HepG2 (cell line): Measurements from ENCODE around the gene PLCB4. TPM values are rescaled to one million over a fixed set of nuclear protein-coding genes. Genes with fewer than 3 reads are reported as not detected.

Experiments used
- ATAC-seq: fragments of 200-7000 bp; cut with Tn5 transposase; 3 replicates; pipeline ENCODE4 v1.9.1; 2020; ENCODE audit warnings: mild to moderate bottlenecking, moderate library complexity
- BruUV-seq: library from RNA; stranded (reverse); fragments of 400-500 nt; replicated peaks from 2 replicates; lab custom pipeline; 2021; lab: Mats Ljungman, UMichigan
- CTCF ChIA-PET: fragments of 300-600 bp; formaldehyde crosslinking; extraction: SDS; loops from one replicate; lab custom pipeline; 2021; ENCODE audit warnings: low total read pairs, inconsistent platforms, low intra/inter-chr PET ratio; lab: Yijun Ruan, JAX
- POLR2A ChIA-PET: fragments of 350-600 bp; sonication (Branson Sonifier 250); formaldehyde crosslinking; loops from one replicate; lab custom pipeline; 2020; ENCODE audit warnings: antibody characterized with exemption, inconsistent platforms; lab: Yijun Ruan, JAX
- DNase-seq: peaks from one replicate; pipeline ENCODE4 v3.0.0-alpha.2; 2015; ENCODE audit warnings: low spot score
- FAIRE-seq: peaks from 3 replicates; lab custom pipeline; 2011; peaks lifted over from hg19 to GRCh38; lab: Jason Lieb, UNC
- H2AFZ ChIP-seq: one replicate; pipeline ENCODE4 v1.6.1; 2011; ENCODE audit warnings: low read length, inconsistent platforms
- H3K27ac ChIP-seq: fragments of 300-600 bp; 3 replicates; pipeline ENCODE4 v1.8.0; 2011; ENCODE audit warnings: mixed run types, mild to moderate bottlenecking, mixed read lengths, low read length, inconsistent platforms; ENCODE audit not compliant: insufficient read depth; ENCODE audit errors: extremely low read length
- H3K27me3 ChIP-seq, 2 experiments: fragments of 200-600 bp in 1 of 2; 2 replicates in 1 of 2; 3 replicates in 1 of 2; pipeline versions ENCODE4 v1.6.0 to v1.8.0; 2011; ENCODE audit warnings: low read length in 2 of 2, mild to moderate bottlenecking in 2 of 2, moderate library complexity in 2 of 2, inconsistent platforms in 1 of 2; ENCODE audit not compliant: insufficient read depth in 2 of 2, control insufficient read depth in 1 of 2
- H3K36me3 ChIP-seq, 2 experiments: fragments of 200-600 bp in 1 of 2; replicated peaks in 1 of 2; 2 replicates in 1 of 2; 3 replicates in 1 of 2; pipeline versions ENCODE4 v1.5.1 to v1.8.0; 2011; ENCODE audit warnings: low read length in 2 of 2, inconsistent platforms in 1 of 2; ENCODE audit not compliant: insufficient read depth in 2 of 2, control insufficient read depth in 1 of 2
- H3K4me1 ChIP-seq: 2 replicates; pipeline ENCODE4 v1.5.1; 2012; ENCODE audit warnings: low read length, inconsistent platforms; ENCODE audit not compliant: insufficient read depth
- H3K4me2 ChIP-seq: 2 replicates; pipeline ENCODE4 v1.6.0; 2011; ENCODE audit warnings: low read depth, low read length, inconsistent platforms
- H3K4me3 ChIP-seq, 3 experiments: fragments of 200-600 bp in 1 of 3; sonication (generic), shearing (Covaris generic) in 1 of 3; replicated peaks in 1 of 3; 2 replicates each; pipeline ENCODE4 v1.5.1; 2011 to 2016; ENCODE audit warnings: low read length in 3 of 3, inconsistent platforms in 2 of 3, low read depth in 2 of 3, mild to moderate bottlenecking in 2 of 3, control low read depth in 1 of 3, mixed read lengths in 1 of 3; ENCODE audit not compliant: insufficient read depth in 1 of 3
- H3K79me2 ChIP-seq: one replicate; pipeline ENCODE4 v1.6.1; 2011; ENCODE audit warnings: low read length, inconsistent platforms; ENCODE audit not compliant: insufficient read depth
- H3K9ac ChIP-seq: 2 replicates; pipeline ENCODE4 v1.6.0; 2011; ENCODE audit warnings: mild to moderate bottlenecking, low read depth, low read length, inconsistent platforms; ENCODE audit not compliant: insufficient read depth
- H3K9me3 ChIP-seq: 2 replicates; pipeline ENCODE4 v1.5.1; 2012; ENCODE audit warnings: mild to moderate bottlenecking, low read length
- H4K20me1 ChIP-seq: 2 replicates; pipeline ENCODE4 v1.6.0; 2011; ENCODE audit warnings: inconsistent platforms, mild to moderate bottlenecking, low read length, moderate library complexity; ENCODE audit not compliant: insufficient read depth
- FLYWCH1 ChIP-seq: sonication (generic); formaldehyde crosslinking; IDR thresholded peaks from 2 replicates; pipeline ENCODE4 v1.8.1; 2023; ENCODE audit warnings: mild to moderate bottlenecking, missing genetic modification reagents
- GLI4 ChIP-seq: sonication (generic); formaldehyde crosslinking; IDR thresholded peaks from 2 replicates; pipeline ENCODE4 v1.5.1; 2020; ENCODE audit warnings: missing genetic modification reagents, mild to moderate bottlenecking, moderate library complexity, borderline replicate concordance
- NFE2L2 ChIP-seq: fragments of 150-350 bp; IDR thresholded peaks from 2 replicates; pipeline ENCODE4 v1.6.1; 2014; ENCODE audit warnings: low read length
- ZNF318 ChIP-seq: sonication (generic); formaldehyde crosslinking; IDR thresholded peaks from 2 replicates; pipeline ENCODE4 v1.4.0; 2020; ENCODE audit warnings: mild to moderate bottlenecking, missing genetic modification reagents
- ZNF432 ChIP-seq: sonication (generic); formaldehyde crosslinking; IDR thresholded peaks from 2 replicates; pipeline ENCODE4 v1.5.0; 2020; ENCODE audit warnings: missing genetic modification reagents, mild to moderate bottlenecking, borderline replicate concordance
- WGBS: methylation state at CpG from one replicate; pipeline ENCODE4 v1.1.6; 2017; ENCODE audit warnings: low lambda C conversion rate; 5-methylcytosine and 5-hydroxymethylcytosine counted together
- in situ Hi-C: cut with HindIII; loops from 2 replicates; pipeline ENCODE4 v1.10.0; 2017; ENCODE audit warnings: low pct_unique_long_range_greater_than_20kb; ENCODE audit not compliant: extremely low pct_ligation_motif_present
- intact Hi-C: fragments of 100-400 bp; cut with micrococcal nuclease; formaldehyde crosslinking; loops from one replicate; pipeline ENCODE4 v1.10.0; 2022; ENCODE audit not compliant: unreplicated experiment
- polyA plus RNA-seq, 8 experiments: library from polyadenylated mRNA; depleted of rRNA in 3 of 8; stranded (reverse) in 7 of 8; unstranded in 1 of 8; fragments of >200 nt; fragmentation: Illumina TruSeq in 4 of 8; extraction: Trizol in 4 of 8; gene quantifications; 2 replicates each; pipeline versions ENCODE4 v1.2.1 to v1.2.3, GENCODE V29; 2011 to 2016; ENCODE audit warnings: low read depth in 4 of 8, missing spikeins in 1 of 8, mixed read lengths in 1 of 8; ENCODE audit not compliant: insufficient read depth in 1 of 8
- total RNA-seq, 5 experiments: library from RNA; depleted of rRNA; stranded (reverse); fragments of >200 nt; fragmentation: Illumina TruSeq; extraction: Trizol; gene quantifications; 2 replicates each; pipeline ENCODE4 v1.2.3, GENCODE V29; 2016; ENCODE audit warnings: low read depth in 1 of 5

PLCB4 gene
- total and polyA plus RNA-seq, 2 of the 13 experiments (the other 11 are each of a cell fraction or from before 2014, with no cell fraction given) = 0.01 TPM; not detected in 1

GRCh38 chr20:9043364-9043763 lies 25.5 kb upstream of the PLCB4 start:
- ATAC-seq = no peak

More at GRCh38 chr20:9043364-9043763, 25.5 kb upstream of the PLCB4 start:
- in situ Hi-C loops = no loop called here
- no peaks in the 10 kb centered on the region for H3K4me1 ChIP-seq
- H3K9me3 ChIP-seq = no peaks in the 10 kb centered on the region
- no peaks in the 10 kb centered on the region for H4K20me1 ChIP-seq
- H3K36me3 ChIP-seq = no peaks in the 10 kb centered on the region
- ChIA-PET POLR2A (no interaction called here), CTCF (no interaction called here)
- intact Hi-C loops = no loop called here
- no peak for FAIRE-seq
- no peak overlapping the region for H3K4me2 ChIP-seq
- no peak overlapping the region for H2AFZ ChIP-seq
- H3K27me3 ChIP-seq = no peaks in the 10 kb centered on the region
- 17% methylated on average over 5 of the region's 5 CpGs for WGBS
- no peak overlapping the region for H3K27ac ChIP-seq
- no peaks in the 10 kb centered on the region for H3K79me2 ChIP-seq
- no TSS peak for BruUV-seq
- no peak for DNase-seq
- H3K9ac ChIP-seq = no peak overlapping the region
- H3K4me3 ChIP-seq = no peak overlapping the region
- no peak for TF ChIP-seq ZNF432 (CRISPR knock-in tag)
- TF ChIP-seq ZNF318 (CRISPR knock-in tag) = no peak
- no peak for TF ChIP-seq FLYWCH1 (CRISPR knock-in tag)
- TF ChIP-seq GLI4 (CRISPR knock-in tag) = no peak
- TF ChIP-seq NFE2L2 = 0 out of 2 replicates have a peak, but pooled peaks have one; percentile 22
